ENCODE data around the gene ZBTB21. TPM values are rescaled to one million over a fixed set of nuclear protein-coding genes. Genes with fewer than 3 reads are reported as not detected.

The ZBTB21 gene
- total and polyA plus RNA-seq, 9 of the 15 experiments (the other 6 are each of a cell fraction or from before 2014, with no cell fraction given): 2.2 to 15.2 (median 8.7) TPM

- H3K9me1 ChIP-seq (ENCODE audit: control insufficient read depth, insufficient read depth, low read length): no peaks in the 10 kb centered on the region
- H3K9me3 ChIP-seq (replicated peaks; ENCODE audit: control insufficient read depth, insufficient read depth, low read depth, low read length): no peaks in the 10 kb centered on the region
- peaks cover 18 to 24% of the 10 kb centered on the region in 2 experiments for H3K4me1 ChIP-seq (replicated peaks in 1 of 2; ENCODE audit: control insufficient read depth in 2 of 2, insufficient read depth in 2 of 2, low read length in 2 of 2)
- H3K36me3 ChIP-seq (ENCODE audit: control insufficient read depth, insufficient read depth, low read length): no peaks in the 10 kb centered on the region
- no peak overlapping the region for H3K4me3 ChIP-seq
- in situ Hi-C loops (cut with MboI): no loop called here
- no peak for FAIRE-seq
- no peak overlapping the region for H3K27ac ChIP-seq (ENCODE audit: extremely low read depth, low read depth, low read length)
- H3K4me2 ChIP-seq (ENCODE audit: insufficient read depth, low read length): no peak overlapping the region
- 8% methylated on average over 8 of the region's 8 CpGs for WGBS (ENCODE audit: insufficient coverage, low coverage, missing lambda C conversion rate)
- CTCF ChIA-PET (ENCODE audit: low intra/inter-chr PET ratio): no interaction called here
- no peaks in the 10 kb centered on the region for H4K20me1 ChIP-seq (replicated peaks; ENCODE audit: control insufficient read depth, insufficient read depth, low read length)
- peaks cover 36 to 55% of the 10 kb centered on the region in 2 experiments for H3K27me3 ChIP-seq (ENCODE audit: control insufficient read depth in 2 of 2, insufficient read depth in 2 of 2, low read length in 2 of 2)
- H2AFZ ChIP-seq (ENCODE audit: low read depth, low read length): no peak overlapping the region
- POLR2A ChIA-PET: interaction anchor here (1.2 to 1.3 kb wide), 2 partner anchors 10 to 69 kb away, joined by 4 read pairs; no protein-coding TSS in a partner anchor
- ATAC-seq: no peak
- intact Hi-C loops (cut with micrococcal nuclease): no loop called here
- no peaks in the 10 kb centered on the region for H3K79me2 ChIP-seq (ENCODE audit: control insufficient read depth, insufficient read depth, low read length)
- H3K9ac ChIP-seq (ENCODE audit: insufficient read depth in 1 of 2, low read depth in 2 of 2, low read length in 2 of 2): no peak overlapping the region; a peak in 1 of 4 replicates
- no TSS peak for BruUV-seq (replicated peaks)
- TF ChIP-seq MLLT1 (IDR thresholded peaks at IDR 0.05): no peak
- TF ChIP-seq PPARD (CRISPR knock-in tag; IDR thresholded peaks at IDR 0.05): no peak
- TF ChIP-seq HDAC8 (tag; IDR thresholded peaks at IDR 0.05): no peak
- no peak for TF ChIP-seq TRIM25 (IDR thresholded peaks at IDR 0.05; ENCODE audit: borderline replicate concordance)
- no peak for TF ChIP-seq ZBTB12 (CRISPR knock-in tag; IDR thresholded peaks at IDR 0.05)
- TF ChIP-seq SRF (CRISPR knock-in tag; IDR thresholded peaks at IDR 0.05): no peak
- DNase-seq (ENCODE audit: extremely low read depth in 1 of 4, low spot score in 3 of 4): no peak
Observed at GRCh38 chr21:41961753-41962152, 48.4 kb downstream of the ZBTB21 start.

Data from K562 (cell line).